Gastrocnemius medialis (tissue), 4 donors: ENCODE results near the gene C1QL4. TPM values are rescaled to one million over a fixed set of nuclear protein-coding genes. Genes with fewer than 3 reads are reported as not detected.

Experiments
- ATAC-seq, 2 donors: fragments of 150-250 bp; one replicate each; pipeline ENCODE4 v1.9.1; 2016
- DNase-seq, 2 donors: peaks; one replicate each; pipeline ENCODE4 v3.0.0-alpha.2; 2019
- H3K27ac ChIP-seq, 4 donors: fragments of 200-600 bp; sonication (generic); 1 replicate in 1 of 4; 2 replicates in 3 of 4; pipeline ENCODE4 v1.5.1; 2016 to 2018; ENCODE audit warnings: mild to moderate bottlenecking in 2 of 4, moderate library complexity in 1 of 4
- H3K27me3 ChIP-seq, 3 donors: fragments of 200-600 bp; sonication (generic) in 2 of 3; 1 replicate in 1 of 3; 2 replicates in 2 of 3; pipeline versions ENCODE4 v1.5.1 to v1.6.0; 2016 to 2019; ENCODE audit warnings: mild to moderate bottlenecking in 1 of 3, moderate library complexity in 1 of 3
- H3K36me3 ChIP-seq, 2 donors: fragments of 200-600 bp; sonication (generic) in 1 of 2; one replicate each; pipeline ENCODE4 v1.5.1; 2017 to 2018
- H3K4me1 ChIP-seq, 2 donors: fragments of 200-600 bp; sonication (generic) in 1 of 2; one replicate each; pipeline ENCODE4 v1.5.1; 2016 to 2017; ENCODE audit warnings: mild to moderate bottlenecking in 2 of 2
- H3K4me3 ChIP-seq, 4 donors: fragments of 200-600 bp; sonication (generic) in 3 of 4; 1 replicate in 1 of 4; 2 replicates in 3 of 4; pipeline ENCODE4 v1.5.1; 2016 to 2019; ENCODE audit warnings: mild to moderate bottlenecking in 2 of 4
- H3K9me3 ChIP-seq, 3 donors: fragments of 200-600 bp; sonication (generic) in 2 of 3; 1 replicate in 1 of 3; 2 replicates in 2 of 3; pipeline ENCODE4 v1.5.1; 2016 to 2019
- POLR2A ChIP-seq, 2 donors: fragments of 450-650 bp; IDR thresholded peaks; one replicate each; pipeline ENCODE4 v1.6.1; 2017; ENCODE audit warnings: antibody characterized with exemption in 2 of 2, mild to moderate bottlenecking in 2 of 2, moderate library complexity in 2 of 2
- in situ Hi-C, 4 donors: fragments of 200-750 bp; cut with MboI; loops; one replicate each; pipeline versions ENCODE4 v1.15.0 to v1.8.0; 2017; ENCODE audit warnings: low sequenced_read_pairs in 4 of 4
- intact Hi-C: fragments of 100-400 bp; cut with DNase I; formaldehyde crosslinking; loops from one replicate; pipeline ENCODE4 v1.15.1; 2023; ENCODE audit warnings: low total_unique reads
- total RNA-seq, 4 donors: library from RNA; depleted of rRNA; stranded (reverse); fragments of >200 nt; gene quantifications; one replicate each; pipeline versions ENCODE4 v1.1.0 to v1.2.3, GENCODE V29; 2016
- TF ChIP-seq, protein P1 (sequence below), 5 experiments: fragments of 450-650 bp in 3 of 5; fragments of 200-600 bp in 2 of 5; sonication (generic) in 2 of 5; IDR thresholded peaks in 4 of 5; conservative IDR thresholded peaks in 1 of 5; 1 replicate in 4 of 5; 2 replicates in 1 of 5; pipeline ENCODE4 v1.5.1; 2016 to 2019; ENCODE audit warnings: antibody characterized with exemption in 5 of 5, mild to moderate bottlenecking in 3 of 5, moderate library complexity in 3 of 5

The C1QL4 gene
- total RNA-seq, 4 donors from 2014 or later = not detected

DNA sequence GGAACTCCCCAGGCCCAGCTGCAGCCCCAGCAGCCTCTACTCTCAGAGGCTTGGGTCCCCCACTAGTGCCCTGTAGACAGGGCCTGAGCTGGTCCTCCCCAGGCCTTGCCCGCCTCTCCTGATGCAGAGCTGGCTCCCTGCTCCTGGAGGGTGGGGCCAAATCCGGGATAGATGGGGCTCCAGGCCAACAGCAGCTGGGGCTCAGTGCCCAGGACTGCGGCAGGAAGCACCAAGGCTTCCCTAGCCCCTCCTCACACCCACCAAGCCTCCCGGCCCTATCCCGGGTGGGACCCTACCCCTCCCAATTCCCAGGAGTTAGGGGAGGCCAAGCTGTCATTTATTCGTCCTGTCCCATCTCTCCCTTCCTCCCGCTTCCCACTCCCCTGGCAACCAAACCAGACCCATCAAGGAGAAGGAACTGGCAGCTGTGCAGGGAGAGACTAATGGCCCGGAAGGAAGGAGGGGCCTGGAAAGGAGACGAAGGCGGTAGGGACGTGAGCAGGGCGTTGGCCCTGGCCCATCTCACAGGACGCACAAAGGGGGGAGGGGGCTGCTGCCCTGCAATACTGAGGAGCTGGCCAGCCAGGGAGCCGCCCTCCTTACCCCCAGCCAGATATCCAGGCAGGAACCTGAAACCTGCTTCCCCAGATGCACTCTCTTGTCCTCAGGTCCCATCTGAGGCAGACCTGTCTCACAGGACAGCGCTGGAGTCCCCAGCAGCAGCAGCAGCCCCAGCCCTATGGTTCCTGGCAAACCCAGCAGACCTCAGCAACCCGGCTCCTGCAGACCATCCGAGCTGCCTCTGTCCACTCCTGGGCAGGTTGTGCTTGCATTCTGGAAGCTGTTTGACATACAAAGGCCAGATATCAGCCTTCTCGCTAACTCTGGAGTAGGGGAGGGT is 43.7 kb downstream of the C1QL4 start:
- in situ Hi-C loops = no loop called here
- intact Hi-C loops = no loop called here
- Histone ChIP-seq H3K4me1 (peaks cover 0 to 11% of the 10 kb centered on the region in 2 donors), H3K4me3 (no peak overlapping the region), H3K27ac (no peak overlapping the region), H3K9me3 (no peaks in the 10 kb centered on the region), H3K27me3 (peaks cover 30 to 33% (median 32%) of the 10 kb centered on the region in 3 donors), H3K36me3 (no peaks in the 10 kb centered on the region)
- ATAC-seq (no peak), DNase-seq (no peak)
- TF ChIP-seq POLR2A (IDR thresholded peaks at IDR 0.05) = no peak
- TF ChIP-seq, protein P1, sequence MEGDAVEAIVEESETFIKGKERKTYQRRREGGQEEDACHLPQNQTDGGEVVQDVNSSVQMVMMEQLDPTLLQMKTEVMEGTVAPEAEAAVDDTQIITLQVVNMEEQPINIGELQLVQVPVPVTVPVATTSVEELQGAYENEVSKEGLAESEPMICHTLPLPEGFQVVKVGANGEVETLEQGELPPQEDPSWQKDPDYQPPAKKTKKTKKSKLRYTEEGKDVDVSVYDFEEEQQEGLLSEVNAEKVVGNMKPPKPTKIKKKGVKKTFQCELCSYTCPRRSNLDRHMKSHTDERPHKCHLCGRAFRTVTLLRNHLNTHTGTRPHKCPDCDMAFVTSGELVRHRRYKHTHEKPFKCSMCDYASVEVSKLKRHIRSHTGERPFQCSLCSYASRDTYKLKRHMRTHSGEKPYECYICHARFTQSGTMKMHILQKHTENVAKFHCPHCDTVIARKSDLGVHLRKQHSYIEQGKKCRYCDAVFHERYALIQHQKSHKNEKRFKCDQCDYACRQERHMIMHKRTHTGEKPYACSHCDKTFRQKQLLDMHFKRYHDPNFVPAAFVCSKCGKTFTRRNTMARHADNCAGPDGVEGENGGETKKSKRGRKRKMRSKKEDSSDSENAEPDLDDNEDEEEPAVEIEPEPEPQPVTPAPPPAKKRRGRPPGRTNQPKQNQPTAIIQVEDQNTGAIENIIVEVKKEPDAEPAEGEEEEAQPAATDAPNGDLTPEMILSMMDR (IDR thresholded peaks at IDR 0.05 in 4 of 5, conservative IDR thresholded peaks at IDR 0.05 in 1 of 5) = no peak

DNA sequence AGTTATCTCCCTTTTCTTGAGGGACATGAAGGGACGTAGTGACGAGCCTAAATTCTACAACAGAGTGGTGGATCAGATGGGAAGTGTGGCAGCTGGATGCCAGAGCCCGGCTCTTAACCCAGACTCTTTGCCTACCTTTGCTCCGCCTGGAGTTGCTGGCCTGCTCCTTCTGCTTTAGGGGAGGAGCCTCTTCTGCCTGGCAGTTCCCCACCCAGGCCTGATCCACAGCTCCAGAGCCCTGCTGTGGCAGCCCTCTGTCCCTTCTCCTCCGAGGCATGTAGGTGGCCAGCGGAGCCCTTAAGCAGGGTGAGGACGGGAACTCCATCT is 44.3 kb downstream of the C1QL4 start:
- H3K27ac ChIP-seq = no peak overlapping the region
- peaks cover 24 to 27% (median 26%) of the 10 kb centered on the region in 3 donors for H3K27me3 ChIP-seq
- H3K4me3 ChIP-seq = no peak overlapping the region
- peaks cover 0 to 11% of the 10 kb centered on the region in 2 donors for H3K4me1 ChIP-seq
- intact Hi-C loops (no loop called here), in situ Hi-C loops (no loop called here)
- no peaks in the 10 kb centered on the region for H3K9me3 ChIP-seq
- no peak for TF ChIP-seq POLR2A (IDR thresholded peaks at IDR 0.05)
- TF ChIP-seq, protein P1 (IDR thresholded peaks at IDR 0.05 in 4 of 5, conservative IDR thresholded peaks at IDR 0.05 in 1 of 5) = no peak
- ATAC-seq (no peak), DNase-seq (no peak)
- no peaks in the 10 kb centered on the region for H3K36me3 ChIP-seq

DNA sequence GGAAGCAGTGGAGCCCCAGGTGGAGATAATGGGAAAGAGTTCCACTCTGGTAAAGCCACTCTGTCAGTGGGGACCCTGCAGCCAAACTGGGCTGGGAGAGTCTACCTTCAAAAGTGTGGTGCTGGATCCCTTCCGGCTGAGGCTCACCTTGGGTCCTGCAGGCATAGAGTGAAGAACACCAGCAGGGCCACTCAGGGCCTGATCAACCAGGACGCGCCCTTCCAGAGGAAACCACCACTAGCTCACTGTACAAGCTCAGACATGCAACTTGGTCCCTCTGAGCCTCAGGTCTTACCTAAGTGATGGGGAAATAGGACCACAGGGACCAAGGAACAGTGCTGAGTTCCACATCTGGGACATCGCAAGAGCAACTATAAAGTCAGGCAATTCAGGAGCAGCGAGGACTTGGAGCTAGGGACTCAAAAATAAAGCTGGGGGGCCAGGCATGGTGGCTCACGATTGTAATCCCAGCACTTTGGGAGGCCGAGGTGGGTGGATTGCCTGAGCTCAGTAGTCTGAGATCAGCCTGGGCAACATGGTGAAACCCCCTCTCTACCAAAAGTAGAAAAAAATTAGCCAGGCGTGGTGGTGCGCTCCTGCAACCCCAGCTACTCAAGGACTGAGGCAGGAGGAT is 47.9 kb downstream of the C1QL4 start:
- TF ChIP-seq, protein P1 (IDR thresholded peaks at IDR 0.05 in 4 of 5, conservative IDR thresholded peaks at IDR 0.05 in 1 of 5) = no peak
- TF ChIP-seq POLR2A (IDR thresholded peaks at IDR 0.05) = no peak
- in situ Hi-C loops = loop anchor here in 1 of 4 donors (5.0 kb wide), 1 partner anchor 48 kb away; the partner anchor contains the start of gene C1QL4
- Histone ChIP-seq H3K9me3 (no peaks in the 10 kb centered on the region), H3K27ac (no peak overlapping the region), H3K4me1 (no peaks in the 10 kb centered on the region), H3K27me3 (peaks cover 4% of the 10 kb centered on the region in 3 donors), H3K36me3 (no peaks in the 10 kb centered on the region), H3K4me3 (no peak overlapping the region)
- intact Hi-C loops = loop anchor here (1.0 kb wide), 1 partner anchor 48 kb away; the partner anchor contains the start of gene C1QL4
- ATAC-seq (no peak), DNase-seq (no peak)

DNA sequence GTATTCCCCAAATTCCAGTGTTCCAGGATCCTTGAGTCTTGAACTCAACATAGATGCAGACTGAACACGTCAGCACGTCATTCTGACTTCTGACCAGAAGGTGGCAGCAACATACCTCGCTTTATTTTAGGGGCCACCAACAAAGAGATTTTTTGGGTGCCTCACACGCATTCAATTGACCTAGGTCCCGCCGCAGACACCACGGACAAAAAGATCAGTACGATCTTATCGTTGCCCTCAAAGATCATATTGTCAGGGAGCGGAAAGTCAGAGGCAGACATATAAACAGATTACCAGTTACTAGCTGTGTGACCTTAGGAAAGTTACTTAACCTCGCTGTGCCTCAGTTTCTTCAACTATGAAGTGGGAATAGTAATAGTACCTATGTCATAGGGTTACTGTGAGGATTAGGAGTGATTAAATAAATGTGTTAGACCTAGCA is 48.6 kb downstream of the C1QL4 start:
- in situ Hi-C loops = loop anchor here in 1 of 4 donors (5.0 kb wide), 1 partner anchor 49 kb away; the partner anchor contains the start of gene C1QL4
- no peaks in the 10 kb centered on the region for H3K9me3 ChIP-seq
- no peak for TF ChIP-seq POLR2A (IDR thresholded peaks at IDR 0.05)
- TF ChIP-seq, protein P1 (IDR thresholded peaks at IDR 0.05 in 4 of 5, conservative IDR thresholded peaks at IDR 0.05 in 1 of 5) = peak; percentile 61 to 80 (median 75)
- peaks cover 9 to 10% (median 10%) of the 10 kb centered on the region in 3 donors for H3K27me3 ChIP-seq
- intact Hi-C loops = loop anchor here (1.0 kb wide), 1 partner anchor 49 kb away; the partner anchor contains the start of gene C1QL4
- H3K4me1 ChIP-seq = no peaks in the 10 kb centered on the region
- no peak overlapping the region for H3K27ac ChIP-seq
- ATAC-seq (peak in 1 of 2 donors; percentile 56), DNase-seq (no peak)
- H3K4me3 ChIP-seq = no peak overlapping the region
- H3K36me3 ChIP-seq = no peaks in the 10 kb centered on the region
